HUES48 (cell line): ENCODE measurements around the gene ZEB1.

Experiments used
- H3K27ac ChIP-seq: one replicate; pipeline ENCODE4 v1.7.0; 2013; ENCODE audit warnings: low read depth, low read length, inconsistent platforms
- H3K27me3 ChIP-seq: 2 replicates; pipeline ENCODE4 v1.6.1; 2013; ENCODE audit warnings: mild to moderate bottlenecking, low read length; ENCODE audit not compliant: control insufficient read depth, insufficient read depth
- H3K36me3 ChIP-seq: 2 replicates; pipeline ENCODE4 v1.6.1; 2013; ENCODE audit warnings: low read length; ENCODE audit not compliant: control insufficient read depth, insufficient read depth
- H3K4me1 ChIP-seq: 2 replicates; pipeline ENCODE4 v1.6.1; 2013; ENCODE audit warnings: mild to moderate bottlenecking, low read length; ENCODE audit not compliant: control insufficient read depth, insufficient read depth
- H3K4me3 ChIP-seq: 2 replicates; pipeline ENCODE4 v1.5.1; 2013; ENCODE audit warnings: mild to moderate bottlenecking, low read depth, low read length
- H3K9ac ChIP-seq: 2 replicates; pipeline ENCODE4 v1.6.1; 2013; ENCODE audit warnings: mild to moderate bottlenecking, low read depth, low read length, moderate library complexity
- H3K9me3 ChIP-seq: 2 replicates; pipeline ENCODE4 v1.6.1; 2013; ENCODE audit warnings: low read length; ENCODE audit not compliant: control insufficient read depth, insufficient read depth

Gene ZEB1

DNA sequence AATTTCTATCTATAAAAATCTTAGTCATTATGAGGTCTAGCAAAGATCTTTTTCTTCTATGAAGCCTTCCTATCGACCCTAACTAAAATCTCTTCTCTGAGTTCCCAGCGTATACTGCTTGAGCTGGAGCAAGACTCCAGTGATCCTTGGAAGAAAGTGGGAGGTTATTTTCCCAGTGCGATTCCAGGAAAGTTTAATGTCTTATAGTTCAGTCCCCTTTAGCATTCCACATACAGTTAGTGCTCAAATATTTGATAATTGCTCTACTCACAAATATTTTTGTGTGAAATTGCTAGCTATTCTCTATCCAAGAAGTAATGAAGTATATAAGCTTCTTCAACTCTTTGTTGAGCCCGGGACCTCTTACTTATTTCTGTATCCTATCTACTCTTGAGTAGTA lies 47.7 kb downstream of the ZEB1 start:
- Histone ChIP-seq H3K4me1 (no peaks in the 10 kb centered on the region), H3K27ac (no peak overlapping the region), H3K9ac (no peak overlapping the region), H3K27me3 (no peaks in the 10 kb centered on the region), H3K36me3 (no peaks in the 10 kb centered on the region), H3K4me3 (no peak overlapping the region), H3K9me3 (no peaks in the 10 kb centered on the region; the same call in 1 of the 2 replicates)

DNA sequence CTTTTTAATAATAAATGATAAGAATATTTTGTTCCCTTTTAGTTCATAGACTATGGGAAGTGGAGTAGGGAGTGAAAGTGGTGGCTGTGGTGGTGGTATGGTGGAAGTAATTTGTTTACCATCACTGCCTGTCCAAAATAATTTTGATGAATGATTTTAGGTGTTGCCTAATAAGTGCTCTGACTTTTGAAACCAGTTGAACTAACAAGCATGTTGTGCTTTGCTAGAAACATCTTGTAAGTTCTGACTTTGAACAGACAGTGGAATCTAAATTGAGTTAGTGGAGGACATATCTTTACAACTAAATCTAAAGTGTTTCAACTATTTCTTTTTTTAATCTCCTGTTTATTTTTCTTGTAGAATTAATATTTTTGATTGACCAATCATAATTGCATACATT lies 49.7 kb downstream of the ZEB1 start:
- H3K36me3 ChIP-seq: no peaks in the 10 kb centered on the region
- no peaks in the 10 kb centered on the region for H3K4me1 ChIP-seq
- no peaks in the 10 kb centered on the region for H3K27me3 ChIP-seq
- no peak overlapping the region for H3K27ac ChIP-seq
- H3K4me3 ChIP-seq: no peak overlapping the region
- H3K9ac ChIP-seq: no peak overlapping the region
- no peaks in the 10 kb centered on the region for H3K9me3 ChIP-seq

- Histone ChIP-seq H3K4me3 (no peak overlapping the region), H3K27me3 (no peaks in the 10 kb centered on the region), H3K36me3 (no peaks in the 10 kb centered on the region), H3K27ac (no peak overlapping the region), H3K9ac (no peak overlapping the region), H3K4me1 (no peaks in the 10 kb centered on the region), H3K9me3 (no peaks in the 10 kb centered on the region)
These were observed 53.4 kb downstream of the ZEB1 start for GRCh38 chr10:31372439-31372838.

GRCh38 chr10:31374146-31374696 lies 55.2 kb downstream of the ZEB1 start:
- no peak overlapping the region for H3K9ac ChIP-seq
- no peak overlapping the region for H3K4me3 ChIP-seq
- no peaks in the 10 kb centered on the region for H3K27me3 ChIP-seq
- no peaks in the 10 kb centered on the region for H3K36me3 ChIP-seq
- H3K27ac ChIP-seq: no peak overlapping the region
- no peaks in the 10 kb centered on the region for H3K9me3 ChIP-seq
- no peaks in the 10 kb centered on the region for H3K4me1 ChIP-seq

- Histone ChIP-seq H3K4me3 (no peak overlapping the region), H3K9me3 (no peaks in the 10 kb centered on the region), H3K27me3 (no peaks in the 10 kb centered on the region), H3K27ac (no peak overlapping the region), H3K9ac (no peak overlapping the region), H3K36me3 (no peaks in the 10 kb centered on the region), H3K4me1 (0 out of 2 replicates have a peak, but pooled peaks cover 7% of the 10 kb centered on the region)
These were observed 62.2 kb downstream of the ZEB1 start for GRCh38 chr10:31381171-31381570.

GRCh38 chr10:31381766-31382316 lies 62.8 kb downstream of the ZEB1 start:
- no peak overlapping the region for H3K4me3 ChIP-seq
- no peak overlapping the region for H3K27ac ChIP-seq
- H3K36me3 ChIP-seq: no peaks in the 10 kb centered on the region
- 0 out of 2 replicates have a peak, but pooled peaks cover 7% of the 10 kb centered on the region for H3K4me1 ChIP-seq
- H3K9me3 ChIP-seq: no peaks in the 10 kb centered on the region
- no peaks in the 10 kb centered on the region for H3K27me3 ChIP-seq
- no peak overlapping the region for H3K9ac ChIP-seq

GRCh38 chr10:31383810-31384588 lies 65.0 kb downstream of the ZEB1 start:
- Histone ChIP-seq H3K27me3 (no peaks in the 10 kb centered on the region), H3K27ac (no peak overlapping the region), H3K4me3 (no peak overlapping the region), H3K4me1 (0 out of 2 replicates have a peak, but pooled peaks cover 7% of the 10 kb centered on the region), H3K9ac (no peak overlapping the region), H3K9me3 (no peaks in the 10 kb centered on the region), H3K36me3 (no peaks in the 10 kb centered on the region)

DNA sequence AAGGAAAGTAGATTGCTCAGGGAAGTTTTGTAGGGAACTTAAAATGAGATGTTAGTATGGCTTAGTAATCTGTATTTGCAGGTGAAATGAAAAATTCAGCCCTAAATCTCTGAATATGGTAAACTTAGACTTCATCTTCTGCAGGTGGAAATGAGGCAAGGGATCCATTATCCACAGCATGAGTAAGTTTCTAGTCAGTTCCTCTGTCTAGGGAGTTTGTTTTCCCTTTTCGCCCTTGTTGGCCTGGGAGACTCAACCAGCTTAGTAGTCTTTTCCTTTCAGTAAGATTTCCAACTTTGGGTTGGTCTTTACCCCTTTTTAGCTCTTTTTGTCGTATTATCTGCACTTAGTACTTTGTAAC lies 65.6 kb downstream of the ZEB1 start:
- H3K9me3 ChIP-seq: no peaks in the 10 kb centered on the region
- 0 out of 2 replicates have a peak, but pooled peaks cover 7% of the 10 kb centered on the region for H3K4me1 ChIP-seq
- no peaks in the 10 kb centered on the region for H3K36me3 ChIP-seq
- no peak overlapping the region for H3K9ac ChIP-seq
- H3K27ac ChIP-seq: no peak overlapping the region
- no peaks in the 10 kb centered on the region for H3K27me3 ChIP-seq
- H3K4me3 ChIP-seq: no peak overlapping the region

GRCh38 chr10:31390804-31391203 lies 71.8 kb downstream of the ZEB1 start:
- no peaks in the 10 kb centered on the region for H3K36me3 ChIP-seq
- H3K27me3 ChIP-seq: no peaks in the 10 kb centered on the region
- no peaks in the 10 kb centered on the region for H3K9me3 ChIP-seq
- no peak overlapping the region for H3K27ac ChIP-seq
- H3K4me1 ChIP-seq: peaks cover 23% of the 10 kb centered on the region
- H3K9ac ChIP-seq: no peak overlapping the region
- no peak overlapping the region for H3K4me3 ChIP-seq

DNA sequence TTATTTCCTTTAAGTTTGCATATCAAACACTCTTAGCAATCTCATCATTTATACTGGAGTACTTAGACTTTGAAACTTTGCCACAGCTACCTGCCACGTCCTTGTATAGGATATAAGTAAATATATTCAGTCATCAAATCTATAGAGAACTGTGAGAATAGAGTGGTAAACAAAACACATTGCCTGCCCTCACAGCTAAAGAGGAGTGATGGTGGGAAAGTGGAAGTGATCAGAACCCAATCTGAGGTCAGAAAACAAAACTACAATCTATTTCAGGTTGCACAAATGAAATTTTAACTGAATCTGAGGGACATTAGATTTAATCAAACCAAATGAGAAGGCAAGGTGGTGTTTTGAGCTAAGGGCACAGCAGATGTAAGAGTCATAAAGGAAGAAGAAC lies 74.8 kb downstream of the ZEB1 start:
- H3K9ac ChIP-seq: no peak overlapping the region
- H3K4me3 ChIP-seq: no peak overlapping the region
- H3K27me3 ChIP-seq: no peaks in the 10 kb centered on the region
- H3K9me3 ChIP-seq: no peaks in the 10 kb centered on the region
- H3K36me3 ChIP-seq: no peaks in the 10 kb centered on the region
- no peak overlapping the region for H3K27ac ChIP-seq
- peaks cover 27% of the 10 kb centered on the region for H3K4me1 ChIP-seq

DNA sequence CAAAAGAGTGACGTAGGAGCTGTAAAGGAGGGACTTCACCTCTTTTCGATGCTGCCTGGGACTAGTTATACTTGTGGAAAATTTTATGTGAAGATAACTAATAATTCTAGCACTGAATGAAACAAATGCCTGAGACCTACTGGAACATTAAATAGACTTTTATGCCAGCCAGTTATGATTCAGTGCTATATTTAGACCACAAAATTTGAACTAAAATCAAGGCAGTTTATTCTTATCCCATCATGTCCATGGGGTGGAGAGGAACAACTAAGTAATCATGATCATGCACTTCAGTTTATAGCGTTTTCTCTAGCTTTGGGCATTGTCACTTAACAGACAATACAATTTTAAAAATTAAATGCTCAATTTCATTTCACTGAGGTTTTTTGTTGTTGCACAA lies 76.7 kb downstream of the ZEB1 start:
- Histone ChIP-seq H3K4me1 (peaks cover 24% of the 10 kb centered on the region), H3K27me3 (no peaks in the 10 kb centered on the region), H3K9ac (no peak overlapping the region), H3K9me3 (no peaks in the 10 kb centered on the region), H3K36me3 (no peaks in the 10 kb centered on the region), H3K27ac (no peak overlapping the region), H3K4me3 (no peak overlapping the region)
